Fibroblast of pulmonary artery (primary cell): ENCODE data around the gene AMFR.
A peak's percentile ranks its signal among the peaks of the same experiment; 100 is the strongest.

Experiments
- DNase-seq: peaks from one replicate; pipeline ENCODE4 v3.0.0-alpha.2; 2010; ENCODE audit warnings: low read depth
- H3K4me3 ChIP-seq: replicated peaks from 2 replicates; pipeline ENCODE4 v1.5.1; 2011; ENCODE audit warnings: low read depth, mild to moderate bottlenecking, control low read depth, low read length, moderate library complexity
- CTCF ChIP-seq: IDR thresholded peaks from 2 replicates; pipeline ENCODE4 v1.5.1; 2011; ENCODE audit warnings: mild to moderate bottlenecking, control low read depth, low read length, inconsistent platforms; ENCODE audit errors: missing control alignments

Gene AMFR

GRCh38 chr16:56462064-56462796 is 36.9 kb upstream of the AMFR start:
- TF ChIP-seq CTCF, result no peak
- H3K4me3 ChIP-seq, result no peak overlapping the region
- no peak for DNase-seq

GRCh38 chr16:56460101-56460500 is 34.8 kb upstream of the AMFR start:
- no peak for TF ChIP-seq CTCF
- DNase-seq, result no peak

GRCh38 chr16:56457927-56458470 is 32.7 kb upstream of the AMFR start:
- no peak for DNase-seq
- no peak for TF ChIP-seq CTCF

More at GRCh38 chr16:56460101-56460500, 34.8 kb upstream of the AMFR start:
- H3K4me3 ChIP-seq, result no peak overlapping the region

GRCh38 chr16:56451753-56452689 is 26.7 kb upstream of the AMFR start:
- peak; percentile 31 for DNase-seq
- no peak for TF ChIP-seq CTCF
- peak overlapping the region; percentile 89 for H3K4me3 ChIP-seq

More at GRCh38 chr16:56457927-56458470, 32.7 kb upstream of the AMFR start:
- no peak overlapping the region for H3K4me3 ChIP-seq

- DNase-seq, result peak; percentile 98
- H3K4me3 ChIP-seq, result peak within 1 kb of the TSS; percentile 89
- TF ChIP-seq CTCF, result no peak
Observed at GRCh38 chr16:56450986-56451752, 25.8 kb upstream of the AMFR start, which contains the start of the genes NUDT21 and OGFOD1. NUDT21 (minus strand) TSS chr16:56451332; CDS start chr16:56451202, 130 bp downstream. OGFOD1 (plus strand) TSS chr16:56451554; CDS start chr16:56451613, 59 bp downstream.
